Stimulated activated CD4-positive, alpha-beta T cell treated with anti-CD3 and anti-CD28 coated beads, Interleukin-1b, Interleukin-23, amount 100 ng/mL, for 1 hour (primary cell): ENCODE results near the gene PAF1.
"Not testable (repeated sequence)": the region's sequence is repeated elsewhere in the genome, so short reads cannot be mapped to it uniquely, and the experiment has no call there.

Experiments
- DNase-seq, 2 donors: peaks; one replicate each; pipeline ENCODE4 v3.0.0-alpha.2; 2020; ENCODE audit warnings: low read depth in 2 of 2

The PAF1 gene

DNA sequence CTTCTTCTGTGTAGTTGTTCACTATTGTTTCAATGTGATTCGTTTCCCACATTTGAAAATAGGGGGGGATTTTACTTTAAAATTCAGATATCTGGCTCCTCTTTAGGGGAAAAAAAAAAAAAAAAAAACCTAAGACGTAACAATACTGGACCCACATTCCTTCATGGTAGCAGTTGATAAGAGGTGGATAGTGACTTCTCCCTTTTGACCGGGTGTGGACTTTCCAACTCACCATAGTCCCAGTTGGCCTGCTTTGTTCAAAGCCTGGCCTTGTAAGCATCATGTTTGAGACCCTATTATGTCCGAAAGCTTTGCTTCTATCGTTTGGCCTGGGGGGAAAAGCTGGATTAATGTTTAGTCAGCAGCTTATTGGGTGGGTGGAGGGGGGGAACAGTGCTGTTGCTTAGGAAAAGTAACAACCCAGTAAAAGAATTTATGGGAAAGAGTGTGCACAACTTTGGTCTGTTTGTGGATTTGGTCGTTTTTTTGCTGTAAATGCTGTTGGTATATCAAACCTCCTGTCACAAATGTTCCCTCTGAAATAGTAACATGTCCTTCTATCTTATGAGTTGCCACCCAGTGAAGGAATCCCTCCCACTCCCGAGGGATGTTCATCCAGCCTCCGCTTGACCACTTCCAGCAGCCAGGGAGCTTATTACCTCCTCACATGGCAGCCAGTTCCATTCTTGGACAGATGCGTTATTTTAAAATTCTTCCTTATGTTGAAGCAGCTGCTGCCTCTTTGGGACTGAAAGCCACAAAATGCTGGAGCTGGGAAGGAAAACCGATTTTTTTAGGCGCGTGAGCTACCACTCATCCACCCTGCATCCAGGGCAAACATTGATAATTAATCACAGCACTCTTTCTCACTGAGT lies 38.3 kb downstream of the PAF1 start:
- no peak for DNase-seq

DNA sequence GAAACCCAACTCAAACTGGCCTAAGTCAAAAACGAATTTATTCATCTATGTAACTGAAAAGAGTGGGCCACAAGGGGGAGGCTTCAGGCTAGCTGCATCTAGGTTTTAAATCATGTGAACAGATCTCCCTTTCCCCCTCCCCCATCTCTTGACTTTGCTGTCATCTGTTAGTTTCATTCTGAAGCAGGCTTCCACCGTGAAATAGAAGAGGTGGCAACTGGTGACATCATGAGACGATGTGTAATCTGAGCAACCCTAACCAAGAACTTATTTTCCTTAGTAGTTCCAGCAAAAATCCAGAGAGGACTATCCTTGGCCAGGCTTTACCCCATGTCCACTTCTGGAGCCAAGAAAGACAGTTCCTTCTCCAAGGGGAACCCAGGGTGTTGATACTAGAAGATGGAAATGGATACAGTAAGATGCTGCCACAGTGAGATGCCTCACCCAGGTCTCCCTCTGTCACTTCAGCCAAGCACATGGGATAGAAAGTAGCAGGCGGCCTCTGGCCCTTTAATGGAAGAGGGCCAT lies 39.3 kb downstream of the PAF1 start:
- DNase-seq, result no peak

GRCh38 chr19:39350156-39350555 lies 40.8 kb downstream of the PAF1 start:
- no peak for DNase-seq

GRCh38 chr19:39349326-39349725 lies 41.6 kb downstream of the PAF1 start:
- DNase-seq, result no peak

DNA sequence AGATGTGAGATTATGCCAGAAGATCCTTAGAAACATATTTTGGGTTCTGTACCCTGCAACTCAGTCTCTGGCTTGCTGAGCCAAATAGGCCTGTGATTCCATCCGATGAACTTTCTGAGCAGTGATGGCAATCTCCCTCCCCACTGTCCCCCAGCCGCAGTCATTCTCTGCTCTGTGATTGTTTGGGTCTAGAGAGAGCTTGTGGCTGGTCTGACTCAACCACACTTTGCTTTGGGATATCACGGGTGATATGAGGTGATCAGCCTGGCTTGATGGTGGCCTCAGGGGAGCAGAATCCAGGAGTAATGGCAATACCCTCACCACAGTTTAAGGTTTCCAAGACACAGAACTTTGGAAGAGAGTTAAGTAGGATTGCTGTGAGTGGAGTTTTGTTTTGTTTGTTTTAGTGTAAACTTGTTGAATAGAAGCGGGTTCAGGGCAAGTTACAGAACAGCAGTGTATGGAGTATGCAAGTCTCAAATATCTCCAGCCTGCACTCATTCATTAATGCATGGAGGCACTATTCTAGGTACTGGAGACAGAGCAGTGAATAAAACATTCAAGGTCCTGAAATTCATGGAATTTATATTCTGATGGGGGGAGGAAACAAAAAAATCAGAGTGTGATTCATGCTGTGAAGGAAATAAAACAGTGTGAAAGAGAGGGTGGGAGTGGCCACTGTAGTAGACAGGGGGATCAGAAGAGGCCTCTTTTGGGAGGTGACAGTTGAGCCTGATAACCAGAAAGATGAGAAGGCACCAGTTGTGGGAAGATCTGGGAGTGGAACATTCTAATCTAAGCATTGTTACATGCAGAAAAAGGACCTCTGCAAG lies 43.4 kb downstream of the PAF1 start:
- DNase-seq, result no peak

DNA sequence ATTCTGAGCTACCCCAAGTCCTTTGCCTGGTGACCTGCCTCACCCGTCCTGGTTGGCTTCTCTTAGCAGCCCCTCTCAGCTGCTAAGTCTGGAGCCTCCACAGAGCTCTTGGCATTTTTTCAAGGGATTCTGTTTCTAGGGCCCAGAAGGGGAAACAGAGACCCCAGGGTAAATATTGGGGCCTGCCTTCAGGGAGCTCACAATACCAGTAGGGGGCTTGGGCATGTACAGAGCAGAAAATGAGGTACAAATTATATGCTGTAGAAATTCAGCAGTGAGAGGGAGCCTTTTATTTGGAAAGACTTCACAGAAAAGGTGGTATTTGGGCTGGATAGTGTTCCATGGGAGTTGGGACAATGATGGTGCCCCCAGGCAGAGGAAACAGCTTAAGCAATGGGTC lies 45.0 kb downstream of the PAF1 start:
- no peak for DNase-seq

GRCh38 chr19:39342647-39343305 lies 48.1 kb downstream of the PAF1 start:
- DNase-seq, result no peak

GRCh38 chr19:39341719-39342604 lies 48.9 kb downstream of the PAF1 start, which contains the start of gene SAMD4B:
Gene SAMD4B, plus strand, starts transcription at chr19:39342421. Its CDS starts 14,473 bp downstream, at chr19:39356894.
- peak; percentile 97 to 100 for DNase-seq

GRCh38 chr19:39341129-39341718 lies 49.7 kb downstream of the PAF1 start:
- no peak for DNase-seq

GRCh38 chr19:39340156-39340555 lies 50.8 kb downstream of the PAF1 start:
- DNase-seq, result not testable (repeated sequence)

GRCh38 chr19:39339674-39340073 lies 51.2 kb downstream of the PAF1 start:
- no peak for DNase-seq

- no peak for DNase-seq
These were observed 54.4 kb downstream of the PAF1 start for GRCh38 chr19:39336483-39336882.
